Glomerular visceral epithelial cell (primary cell): ENCODE data around the gene INSR.
A peak's percentile ranks its signal among the peaks of the same experiment; 100 is the strongest.
"Not testable (repeated sequence)": the region's sequence is repeated elsewhere in the genome, so short reads cannot be mapped to it uniquely, and the experiment has no call there.

ENCODE experiments used
- DNase-seq: peaks from one replicate; pipeline ENCODE4 v3.0.0-alpha.2; 2016; ENCODE audit errors: extremely low spot score

The INSR gene

DNA sequence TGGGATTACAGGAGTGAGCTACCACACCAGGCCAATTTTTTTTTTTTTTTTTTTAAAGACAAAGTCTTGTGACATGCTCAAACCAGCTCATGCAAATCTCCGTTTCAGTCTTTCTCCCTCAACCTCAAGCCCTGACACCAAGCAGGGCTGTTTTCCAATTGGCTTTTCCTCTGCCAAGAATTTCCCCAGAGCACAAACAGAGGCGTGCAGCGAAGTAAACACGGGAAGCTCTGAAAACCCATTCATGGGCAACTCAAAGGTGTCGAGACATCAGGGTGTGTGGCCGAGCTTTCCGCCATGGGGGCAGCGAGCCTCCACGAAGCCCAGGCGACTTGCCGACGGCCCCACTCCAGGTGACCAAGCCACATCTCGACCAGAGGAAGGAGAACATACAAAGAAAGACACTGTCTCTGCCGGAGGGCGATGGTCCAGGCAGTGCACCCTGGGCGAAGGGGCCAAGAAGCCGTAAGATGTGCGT, 70.0 kb downstream of the INSR start:
- no peak for DNase-seq

DNA sequence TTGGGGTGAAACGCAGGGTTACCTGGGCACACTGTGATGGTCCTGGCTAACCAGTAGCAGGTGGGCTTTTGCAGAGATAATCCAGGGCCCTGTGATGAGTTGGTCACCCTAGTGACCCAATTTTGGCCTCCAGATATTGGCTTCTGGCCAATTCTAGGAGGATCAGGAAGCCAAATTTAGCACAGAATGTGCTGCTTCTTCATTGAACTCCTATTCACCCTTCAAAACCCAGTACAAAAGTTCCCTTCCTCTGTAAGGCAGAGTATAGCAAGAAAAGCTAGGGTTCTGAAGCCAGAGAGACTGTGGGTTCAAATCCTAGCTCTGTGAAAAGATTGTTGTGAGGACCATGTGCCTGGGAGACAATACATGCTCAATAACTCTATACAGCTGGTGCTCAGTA, 70.8 kb downstream of the INSR start:
- DNase-seq: no peak

DNA sequence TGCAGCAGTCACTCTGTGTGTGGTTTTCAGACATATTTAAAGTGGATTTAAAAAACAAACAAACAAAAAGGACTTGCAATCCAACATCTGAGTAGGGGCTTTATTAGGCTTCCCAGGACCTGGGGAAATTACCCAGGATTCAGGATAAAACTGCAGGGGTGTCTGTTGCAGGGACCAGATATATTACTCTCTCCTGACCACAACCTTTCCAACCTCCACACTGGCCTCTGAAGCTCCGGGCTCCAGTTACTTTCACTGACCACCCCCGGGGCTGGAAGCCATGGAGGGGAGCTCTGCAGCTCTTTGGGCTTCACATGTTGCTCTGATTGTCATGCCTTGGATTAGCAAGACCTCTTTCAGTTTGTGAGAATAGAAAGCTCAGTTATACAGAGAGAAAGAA, 75.2 kb downstream of the INSR start:
- DNase-seq: no peak

DNA sequence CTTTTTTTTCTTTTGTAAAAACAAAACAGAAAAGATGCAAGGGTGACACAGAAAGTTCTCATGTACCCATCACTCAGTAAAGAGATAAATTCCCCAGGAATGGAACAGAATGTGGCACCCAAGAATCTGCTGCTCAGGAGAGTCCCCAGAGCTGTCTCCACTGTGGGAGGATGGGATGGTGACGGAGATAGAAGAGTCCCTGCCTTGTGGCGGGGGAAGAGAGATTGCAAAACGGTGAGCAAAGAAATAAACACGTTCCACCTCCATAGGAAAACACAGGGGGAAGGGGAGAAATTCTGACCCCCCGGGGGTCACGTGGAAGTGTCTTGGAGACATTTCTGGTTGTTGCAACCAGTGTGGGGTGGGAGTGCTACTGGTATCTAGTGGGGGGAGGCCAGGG, 76.4 kb downstream of the INSR start:
- DNase-seq: no peak

DNA sequence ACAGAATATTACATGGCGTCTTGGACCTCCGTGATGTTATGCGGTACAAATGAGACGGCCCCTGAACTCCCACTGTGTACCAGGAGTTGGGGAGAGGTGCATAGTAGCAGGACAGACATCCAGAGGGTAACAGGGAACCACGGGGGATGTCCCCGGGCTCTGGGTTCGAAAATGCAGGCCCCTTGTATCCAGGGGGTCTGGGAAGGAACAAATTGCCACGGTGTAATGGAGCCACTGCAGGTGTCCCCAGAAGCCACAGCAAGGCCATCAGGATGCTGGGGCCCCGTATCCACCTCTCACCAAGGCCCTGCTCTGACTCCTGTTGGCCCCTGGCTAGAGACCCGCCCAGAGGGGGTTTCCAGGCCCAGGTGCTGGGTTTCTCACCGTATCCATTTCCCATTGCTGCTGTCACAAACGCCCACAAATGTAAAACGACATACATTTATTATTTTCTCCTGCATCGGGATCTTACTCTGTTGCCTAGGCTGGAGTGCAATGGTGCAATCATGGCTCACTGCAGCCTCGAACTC, 77.8 kb downstream of the INSR start:
- no peak for DNase-seq

DNA sequence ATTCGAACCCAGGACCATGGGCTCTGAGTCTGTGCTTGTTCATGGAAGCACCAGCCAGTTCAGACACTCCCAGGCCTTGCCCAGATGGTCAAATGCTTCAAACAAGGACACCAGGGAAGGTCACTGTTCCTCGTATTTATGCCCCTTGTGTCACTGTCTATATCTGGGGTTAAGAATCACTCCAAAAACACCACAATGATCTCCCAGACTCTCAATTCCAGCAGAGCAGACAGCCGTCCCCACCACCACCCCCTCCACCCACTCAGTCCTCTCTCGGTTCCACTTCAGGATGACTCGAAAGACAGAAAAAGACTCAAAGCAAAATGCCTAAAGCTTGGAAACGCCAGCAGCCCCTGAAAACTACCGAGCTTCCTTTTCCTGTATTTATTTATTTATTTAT, 79.0 kb downstream of the INSR start:
- no peak for DNase-seq

DNA sequence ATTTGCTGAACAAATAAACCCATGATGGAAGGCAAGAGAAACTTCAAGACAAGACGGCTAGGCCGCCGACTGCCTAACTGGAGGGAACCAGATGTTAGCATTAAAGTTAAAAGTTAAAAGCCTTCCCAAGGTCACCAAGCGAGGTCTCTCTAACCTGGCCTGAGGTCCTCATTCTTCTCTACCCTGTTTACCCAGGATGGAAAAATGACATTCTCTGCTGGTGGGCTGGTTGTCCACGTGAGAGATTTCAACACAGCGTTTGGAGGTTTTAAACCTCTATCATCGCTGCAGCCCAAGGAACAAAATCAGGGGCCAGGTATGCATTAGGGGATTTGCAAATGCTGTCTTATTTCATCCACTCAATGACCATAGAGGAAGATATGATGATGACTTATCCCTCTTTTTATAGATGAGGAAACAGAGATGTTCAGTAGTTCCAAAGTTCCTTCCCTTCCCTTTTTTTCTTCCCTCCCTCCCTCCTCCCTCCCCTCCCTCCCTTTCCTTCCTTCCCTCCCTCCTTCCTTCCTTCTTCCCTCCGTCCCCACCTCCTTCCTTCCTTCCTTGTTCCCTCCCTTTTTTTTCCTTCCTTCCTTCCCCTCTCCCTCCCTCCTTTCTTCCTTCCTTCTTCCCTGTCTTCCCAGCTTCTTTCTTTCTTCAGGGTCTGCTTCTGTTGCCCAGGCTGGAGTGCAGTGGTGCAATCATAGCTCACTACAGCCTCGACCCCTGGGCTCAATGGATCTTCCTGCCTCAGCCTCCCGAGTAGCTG, 79.7 kb downstream of the INSR start:
- no peak for DNase-seq

DNA sequence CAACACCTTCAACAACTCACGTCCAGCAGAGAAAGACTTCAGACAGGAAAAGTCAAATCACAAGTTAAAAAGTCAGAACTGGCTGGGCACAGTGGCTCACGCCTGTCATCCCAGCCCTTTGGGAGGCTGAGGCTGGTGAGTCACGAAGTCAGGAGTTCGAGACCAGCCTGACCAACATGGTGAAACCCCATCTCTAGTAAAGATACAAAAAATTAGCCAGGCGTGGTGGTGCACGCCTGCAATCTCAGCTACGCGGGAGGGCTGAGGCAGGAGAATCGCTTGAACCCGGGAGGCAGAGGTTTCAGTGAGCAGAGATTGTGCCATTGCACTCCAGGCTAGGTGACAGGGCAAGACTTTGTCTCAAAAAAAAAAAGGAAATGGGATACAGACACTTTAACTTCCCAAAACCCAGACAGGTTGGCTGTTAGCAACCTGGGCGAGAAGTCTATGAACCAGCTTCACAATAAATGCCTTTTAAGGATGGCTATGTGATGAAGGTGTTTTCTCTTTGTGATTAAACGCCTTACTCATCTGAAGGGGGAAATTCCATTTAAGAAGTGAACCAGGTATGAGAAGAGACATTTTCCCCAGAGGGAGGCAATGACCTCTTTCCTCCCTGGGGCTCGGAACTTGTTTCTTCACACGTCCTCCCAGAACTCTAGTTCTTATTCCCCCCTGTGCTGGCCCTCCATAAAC, 80.4 kb downstream of the INSR start:
- DNase-seq: no peak

DNA sequence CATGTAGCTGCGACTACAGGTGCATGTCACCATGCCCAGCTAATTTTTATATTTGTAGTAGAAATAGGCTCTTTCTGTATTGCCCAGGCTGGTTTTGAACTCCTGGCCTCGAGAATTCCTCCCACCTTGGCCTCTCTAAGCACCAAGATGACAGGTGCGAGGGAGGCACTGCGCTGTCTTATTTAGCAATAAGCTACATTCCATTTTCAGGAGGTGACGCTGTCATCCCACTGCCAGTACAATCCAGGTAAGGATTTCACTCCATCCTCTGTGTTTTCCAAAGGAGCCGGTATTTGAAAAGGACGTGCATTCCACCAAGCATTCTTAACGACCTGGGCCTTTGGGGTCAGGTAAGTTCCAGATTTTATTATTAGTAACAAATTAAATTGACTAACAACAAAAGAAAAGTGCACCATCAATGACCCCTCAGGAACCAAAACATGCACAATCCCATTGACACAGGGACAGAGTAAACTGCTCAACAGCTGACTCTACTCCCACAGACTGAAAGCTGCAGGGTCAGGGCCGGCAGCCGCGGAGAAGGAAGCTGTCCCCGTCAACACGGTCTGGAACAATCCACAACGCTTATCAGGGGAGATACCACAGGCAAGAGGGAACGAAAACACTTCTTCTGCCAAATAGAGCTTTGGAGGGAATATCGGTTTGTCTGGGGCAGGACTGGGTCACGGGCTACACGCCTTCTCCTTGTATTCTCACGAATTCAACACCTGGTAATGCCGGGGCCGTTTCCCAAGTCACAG, 82.8 kb downstream of the INSR start:
- no peak for DNase-seq

DNA sequence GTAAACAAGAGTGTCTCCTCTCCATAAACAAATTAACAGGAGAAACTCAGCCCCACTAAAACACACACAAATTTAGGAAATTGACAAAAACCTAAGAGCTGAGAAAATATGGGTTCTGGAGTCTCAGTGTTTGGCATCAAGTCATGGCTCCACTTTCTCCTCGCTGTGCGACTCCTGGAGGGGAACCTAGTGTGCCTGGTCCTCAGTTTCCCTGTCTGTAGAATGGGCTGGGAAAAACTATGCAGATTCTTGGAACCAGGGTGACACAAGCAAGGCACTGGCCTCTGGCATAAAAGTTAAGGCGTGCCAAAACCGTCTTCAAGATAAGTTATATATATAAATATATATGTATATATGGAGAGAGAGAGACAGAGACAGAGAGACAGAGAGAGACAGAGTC, 83.9 kb downstream of the INSR start:
- DNase-seq: no peak

DNA sequence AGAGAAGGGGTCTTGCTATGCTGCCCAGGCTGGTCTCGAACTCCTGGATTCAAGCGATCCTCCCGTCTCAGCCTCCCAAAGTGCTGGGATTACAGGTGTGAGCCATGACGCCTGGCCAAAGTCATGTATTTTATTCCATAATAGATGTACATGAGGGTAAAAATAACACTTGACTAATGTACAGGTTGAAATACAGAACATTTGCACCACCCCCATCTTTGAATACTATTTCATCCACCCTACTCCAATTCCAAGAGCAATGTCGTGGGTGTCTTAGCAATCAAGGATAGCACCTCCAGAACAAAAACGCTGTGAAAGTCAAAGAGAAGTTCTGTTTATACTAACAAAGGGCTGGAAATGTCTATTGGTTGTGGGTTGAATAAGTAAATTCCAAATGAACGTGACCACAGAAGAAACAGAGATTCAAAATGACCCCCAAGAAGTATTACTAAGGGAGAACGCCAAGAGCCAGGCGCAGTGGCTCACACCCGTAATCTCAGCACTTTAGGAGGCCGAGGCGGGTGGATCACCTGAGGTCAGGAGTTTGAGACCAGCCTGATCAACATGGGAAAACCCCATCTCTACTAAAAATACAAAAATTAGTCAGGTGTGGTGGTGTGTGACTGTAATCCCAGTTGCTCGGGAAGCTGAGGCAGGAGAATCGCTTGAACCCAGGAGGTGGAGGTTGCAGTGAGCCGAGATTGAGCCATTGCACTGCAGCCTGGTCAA, 84.5 kb downstream of the INSR start:
- not testable (repeated sequence) for DNase-seq

DNA sequence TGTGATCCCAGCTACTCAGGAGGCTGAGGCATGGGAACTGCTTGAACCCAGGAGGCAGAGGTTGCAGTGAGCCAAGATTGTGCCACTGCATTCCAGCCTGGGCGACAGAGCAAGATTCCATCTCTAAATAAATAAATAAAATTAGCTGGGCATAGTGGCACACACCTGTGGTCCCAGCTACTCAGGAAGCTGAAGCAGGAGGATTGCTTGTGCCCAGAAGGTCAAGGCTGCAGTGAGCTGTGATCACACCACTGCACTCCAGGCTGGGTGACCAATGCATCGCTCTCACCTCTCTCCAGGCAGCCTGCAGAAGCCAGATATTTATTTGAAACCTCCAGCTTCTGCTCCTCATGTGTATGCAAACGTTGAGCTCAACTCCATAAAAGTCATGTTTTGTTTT, 85.2 kb downstream of the INSR start:
- DNase-seq: not testable (repeated sequence)

DNA sequence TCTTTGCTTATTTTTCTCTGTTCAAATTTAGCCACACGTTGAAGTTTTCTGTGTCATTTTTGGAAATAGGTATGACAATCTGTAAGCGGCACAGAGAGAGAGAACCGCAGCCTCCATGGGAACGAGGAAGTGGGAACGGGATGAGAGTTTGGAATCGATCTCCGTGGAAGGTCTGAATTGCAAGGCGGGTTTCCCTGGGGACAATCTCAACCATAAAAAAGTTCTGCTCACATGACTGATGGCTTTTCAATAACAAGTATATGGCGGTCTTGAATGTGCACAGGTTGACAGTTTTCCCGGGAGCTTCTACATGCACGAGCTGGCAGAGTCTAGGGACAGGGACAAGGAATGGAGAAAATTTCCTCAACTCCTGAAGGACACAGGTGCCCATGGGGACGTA, 90.9 kb downstream of the INSR start:
- DNase-seq: no peak

DNA sequence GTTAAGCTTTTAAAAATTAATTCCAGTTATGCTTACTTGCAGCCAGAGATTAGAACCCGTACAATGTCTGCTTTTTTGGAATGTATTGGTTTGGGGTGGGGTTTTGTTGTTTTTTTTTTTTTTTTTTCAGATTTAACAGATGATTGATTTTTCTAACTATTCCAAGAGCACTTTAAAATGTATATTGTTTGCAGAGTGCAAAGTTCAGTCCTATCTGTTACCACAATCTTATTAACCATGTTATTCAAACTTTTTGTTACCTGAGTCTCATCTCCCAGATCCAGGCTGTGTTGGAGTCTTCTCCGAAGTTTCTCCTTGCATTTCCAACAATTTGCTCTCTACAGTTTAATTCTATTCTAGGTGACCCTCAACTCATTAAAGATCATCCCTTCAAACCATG, 91.3 kb downstream of the INSR start:
- DNase-seq: no peak

DNA sequence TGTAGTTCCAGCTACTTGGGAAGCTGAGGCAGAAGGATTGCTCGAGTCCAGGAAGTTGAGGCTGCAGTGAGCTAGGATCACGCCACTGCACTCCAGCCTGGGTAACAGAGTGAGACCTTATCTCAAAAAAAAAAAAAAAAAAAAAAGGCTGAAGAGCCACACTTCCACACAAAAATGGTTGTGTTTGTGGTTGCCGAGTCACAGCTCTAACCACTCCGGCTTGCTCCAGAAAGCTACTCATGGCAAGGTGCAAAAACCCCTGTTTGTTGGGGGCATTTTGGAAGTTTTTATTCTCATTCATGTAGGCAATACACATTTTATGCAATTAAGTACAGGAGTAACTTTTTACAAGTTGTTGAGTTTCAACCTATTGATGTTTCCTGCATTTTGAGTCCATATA, 93.5 kb downstream of the INSR start:
- no peak for DNase-seq

DNA sequence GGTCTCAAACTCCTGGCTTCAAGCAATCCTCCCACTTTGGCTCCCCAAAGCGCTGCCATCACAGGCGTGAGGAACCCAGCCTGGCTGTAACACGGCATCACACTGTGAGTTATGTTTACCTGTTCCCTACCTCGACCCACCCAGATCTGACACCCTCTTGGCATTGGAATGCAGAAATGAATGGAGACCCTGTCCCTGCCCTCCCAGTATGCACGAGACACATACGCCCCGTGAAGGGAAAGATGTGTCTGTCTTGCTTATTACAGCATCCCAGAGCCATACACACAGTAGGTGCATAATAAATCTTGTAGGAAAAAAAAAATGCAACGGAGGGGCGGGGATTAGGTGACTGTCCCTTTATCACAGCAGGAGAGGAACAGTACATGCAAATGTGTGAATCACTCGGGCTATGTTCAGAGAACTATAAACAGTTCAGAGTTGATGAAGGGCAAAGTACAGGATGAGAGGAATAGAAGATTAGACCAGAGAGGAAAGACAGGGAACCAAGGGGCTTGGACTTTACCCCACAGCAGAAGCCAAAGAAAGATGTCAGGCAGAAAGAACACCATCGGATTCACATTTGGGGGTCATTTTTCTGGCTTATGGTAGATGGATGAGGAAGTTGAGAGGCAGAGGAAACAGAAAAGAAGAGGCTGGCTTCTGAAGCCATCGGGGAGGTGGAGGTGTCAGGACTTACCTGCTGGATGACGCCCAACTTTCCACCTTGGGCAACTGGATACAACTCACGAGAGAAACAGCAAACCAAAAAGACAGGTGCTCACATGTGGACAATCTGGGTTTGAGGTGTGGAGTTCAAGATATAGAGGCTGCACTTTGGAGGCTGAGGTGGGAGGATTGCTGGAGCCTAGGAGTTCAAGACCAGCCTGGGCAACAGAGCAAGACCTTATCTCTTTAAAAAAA, 94.3 kb downstream of the INSR start:
- no peak for DNase-seq

DNA sequence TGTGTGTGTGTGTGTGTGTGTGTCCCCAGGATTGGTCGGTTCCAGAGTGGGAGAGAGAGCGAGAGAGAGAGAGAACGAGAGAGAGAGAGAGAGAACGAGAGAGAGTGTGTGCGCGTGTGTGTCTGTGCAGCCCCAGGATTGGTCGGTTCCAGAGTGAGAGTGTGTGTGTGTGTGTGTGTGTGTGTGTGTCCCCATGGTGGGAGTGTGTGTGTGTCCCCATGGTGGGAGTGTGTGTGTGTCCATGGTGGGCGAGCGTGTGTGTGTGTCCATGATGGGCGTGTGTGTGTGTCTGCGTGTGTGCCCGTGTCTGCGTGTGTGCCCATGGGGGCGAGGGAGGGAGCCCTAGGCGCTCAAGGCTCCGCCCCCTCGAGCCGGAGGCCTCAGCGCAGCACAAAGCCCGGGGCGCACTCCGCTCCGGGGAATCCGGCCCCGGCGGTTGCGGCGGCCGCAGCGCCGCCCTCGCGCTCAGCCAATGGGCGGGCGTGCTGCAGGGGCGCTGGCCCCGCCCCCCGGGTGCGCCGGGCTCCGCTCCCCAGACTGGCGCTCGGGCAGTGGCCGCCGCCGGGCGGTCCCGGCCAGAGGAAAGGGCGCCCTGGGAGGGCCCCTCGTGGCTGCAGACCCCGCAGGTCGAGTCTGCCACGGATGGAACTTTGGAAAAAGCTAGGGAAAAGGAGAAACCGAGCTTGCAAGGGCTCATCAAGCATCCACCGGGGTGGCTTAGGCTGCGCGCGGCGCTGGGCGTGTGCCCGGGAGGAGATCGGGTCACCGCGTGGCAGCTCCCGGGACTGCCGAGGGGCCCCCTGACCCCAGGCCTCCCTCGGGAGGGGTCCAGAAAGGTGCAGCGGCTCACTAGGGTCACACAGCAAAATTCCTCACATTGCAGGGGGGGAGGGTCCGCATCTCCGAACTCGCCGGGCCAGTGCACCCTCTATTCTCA, 96.2 kb downstream of the INSR start:
- peak; percentile 91 for DNase-seq

DNA sequence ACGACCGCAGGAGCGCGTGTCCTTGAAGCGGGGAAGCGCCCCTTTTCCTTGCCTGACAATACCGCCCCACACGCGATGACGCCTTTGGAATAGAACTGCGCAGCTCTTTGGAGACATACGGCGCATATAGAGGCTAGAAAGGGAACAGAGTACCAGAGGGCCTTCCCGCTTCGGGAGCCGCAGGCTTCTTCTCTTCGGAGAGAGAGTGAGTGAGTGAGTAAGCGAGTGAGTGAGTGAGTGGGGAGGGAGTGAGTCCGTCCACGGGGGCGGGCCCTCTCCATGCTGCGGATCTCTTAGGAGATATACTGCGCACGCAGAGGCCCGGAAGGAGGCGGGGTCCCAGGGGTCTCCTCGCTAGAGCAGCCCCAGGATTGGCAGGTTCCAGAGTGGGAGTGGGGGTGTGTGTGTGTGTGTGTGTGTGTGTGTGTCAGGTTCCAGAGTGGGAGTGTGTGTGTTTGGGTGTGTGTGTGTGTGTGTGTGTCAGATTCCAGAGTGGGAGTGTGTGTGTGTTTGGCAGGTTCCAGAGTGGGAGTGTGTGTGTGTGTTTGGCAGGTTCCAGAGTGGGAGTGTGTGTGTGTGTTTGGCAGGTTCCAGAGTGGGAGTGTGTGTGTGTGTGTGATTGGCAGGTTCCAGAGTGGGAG, 97.0 kb downstream of the INSR start:
- peak; percentile 87 for DNase-seq

DNA sequence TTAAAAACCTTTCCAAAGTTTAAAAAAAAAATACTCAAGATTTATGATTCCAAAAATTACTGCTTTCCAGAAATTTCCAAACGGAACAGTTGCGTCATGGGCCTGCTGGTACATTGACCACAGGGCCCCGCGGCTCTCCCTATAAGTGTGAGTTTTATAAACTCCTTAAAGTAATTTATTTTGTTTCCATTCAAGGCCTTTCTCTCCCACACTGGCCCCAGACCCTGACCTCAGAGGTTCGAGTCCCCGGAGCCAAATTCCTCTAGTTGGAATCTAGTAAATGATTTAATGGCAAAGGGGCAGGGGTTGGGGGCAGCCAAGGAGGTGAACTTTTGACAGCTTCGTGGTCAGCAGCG, 97.5 kb downstream of the INSR start:
- DNase-seq: no peak
